Head of caudate nucleus (tissue), 42 donors: ENCODE data around the gene SORL1.

Experiments
- DNase-seq, 42 donors: peaks; one replicate each; pipeline versions ENCODE4 v3.0.0 to v3.0.0-alpha.2; 2020 to 2021; ENCODE audit warnings: mixed read lengths in 7 of 42
- intact Hi-C: fragments of 100-400 bp; cut with DNase I; formaldehyde crosslinking; loops from one replicate; pipeline ENCODE4 v1.15.0; 2022

The SORL1 gene

GRCh38 chr11:121654843-121655536 lies 202.9 kb downstream of the SORL1 start:
- intact Hi-C loops: loop anchor here (2.0 to 10.0 kb wide), 6 partner anchors 67 to 852 kb away; no protein-coding TSS in a partner anchor
- peak in 8 of 42 donors; percentile 20 to 68 (median 42) for DNase-seq

- peak; percentile 81 to 96 (median 91) for DNase-seq
- intact Hi-C loops: loop anchor here (2.0 to 10.0 kb wide), 6 partner anchors 67 to 852 kb away; no protein-coding TSS in a partner anchor
Measured at GRCh38 chr11:121655537-121656327, 203.6 kb downstream of the SORL1 start.

GRCh38 chr11:121656328-121657090 lies 204.4 kb downstream of the SORL1 start:
- DNase-seq: peak in 18 of 42 donors; percentile 15 to 67 (median 30)
- intact Hi-C loops: loop anchor here (5.0 to 10.0 kb wide), 5 partner anchors 66 to 851 kb away; no protein-coding TSS in a partner anchor

GRCh38 chr11:121657146-121657545 lies 205.0 kb downstream of the SORL1 start:
- DNase-seq: no peak
- intact Hi-C loops: loop anchor here (5.0 to 10.0 kb wide), 5 partner anchors 65 to 850 kb away; no protein-coding TSS in a partner anchor

- DNase-seq: no peak
- intact Hi-C loops: loop anchor here (5.0 to 10.0 kb wide), 5 partner anchors 62 to 847 kb away; no protein-coding TSS in a partner anchor
Measured at GRCh38 chr11:121659811-121660210, 207.7 kb downstream of the SORL1 start.

- no peak for DNase-seq
- intact Hi-C loops: no loop called here
Measured at GRCh38 chr11:121661880-121662486, 209.9 kb downstream of the SORL1 start.

- DNase-seq: no peak
- intact Hi-C loops: no loop called here
Measured at GRCh38 chr11:121664144-121664543, 212.0 kb downstream of the SORL1 start.

- no peak for DNase-seq
- intact Hi-C loops: no loop called here
Measured at GRCh38 chr11:121665206-121665838, 213.2 kb downstream of the SORL1 start.

GRCh38 chr11:121667836-121668235 lies 215.7 kb downstream of the SORL1 start:
- intact Hi-C loops: no loop called here
- DNase-seq: no peak

- no peak for DNase-seq
- intact Hi-C loops: no loop called here
Measured at GRCh38 chr11:121669422-121669821, 217.3 kb downstream of the SORL1 start.

GRCh38 chr11:121670266-121670665 lies 218.2 kb downstream of the SORL1 start:
- DNase-seq: no peak
- intact Hi-C loops: no loop called here

GRCh38 chr11:121670805-121671282 lies 218.7 kb downstream of the SORL1 start:
- peak in 4 of 42 donors; percentile 12 to 51 (median 31) for DNase-seq
- intact Hi-C loops: no loop called here

GRCh38 chr11:121671283-121672168 lies 219.4 kb downstream of the SORL1 start:
- intact Hi-C loops: no loop called here
- DNase-seq: peak in 21 of 42 donors; percentile 10 to 72 (median 42)

GRCh38 chr11:121672630-121673487 lies 220.7 kb downstream of the SORL1 start:
- peak in 2 of 42 donors; percentile 15 to 50 for DNase-seq

GRCh38 chr11:121681550-121682268 lies 229.6 kb downstream of the SORL1 start:
- intact Hi-C loops: no loop called here
- no peak for DNase-seq

More at GRCh38 chr11:121672630-121673487, 220.7 kb downstream of the SORL1 start:
- intact Hi-C loops: no loop called here
